GM06990 (cell line): ENCODE data around the gene GIPC2.

ENCODE experiments used
- DNase-seq: peaks from one replicate; pipeline ENCODE4 v3.0.0-alpha.2; 2011; ENCODE audit not compliant: insufficient read length; ENCODE audit errors: extremely low read depth
- H3K27me3 ChIP-seq: replicated peaks from 2 replicates; pipeline ENCODE4 v1.6.0; 2011; ENCODE audit warnings: low read length; ENCODE audit not compliant: control insufficient read depth, insufficient read depth
- H3K36me3 ChIP-seq: 2 replicates; pipeline ENCODE4 v1.5.1; 2011; ENCODE audit warnings: low read length; ENCODE audit not compliant: control insufficient read depth, insufficient read depth
- H3K4me3 ChIP-seq: replicated peaks from 2 replicates; pipeline ENCODE4 v1.5.1; 2011; ENCODE audit warnings: low read depth, mild to moderate bottlenecking, control low read depth, low read length
- CTCF ChIP-seq: IDR thresholded peaks from 2 replicates; pipeline ENCODE4 v1.5.1; 2011; ENCODE audit warnings: low read length, control low read depth, mild to moderate bottlenecking, inconsistent platforms; ENCODE audit not compliant: insufficient read depth, poor library complexity, severe bottlenecking

GIPC2 gene

DNA sequence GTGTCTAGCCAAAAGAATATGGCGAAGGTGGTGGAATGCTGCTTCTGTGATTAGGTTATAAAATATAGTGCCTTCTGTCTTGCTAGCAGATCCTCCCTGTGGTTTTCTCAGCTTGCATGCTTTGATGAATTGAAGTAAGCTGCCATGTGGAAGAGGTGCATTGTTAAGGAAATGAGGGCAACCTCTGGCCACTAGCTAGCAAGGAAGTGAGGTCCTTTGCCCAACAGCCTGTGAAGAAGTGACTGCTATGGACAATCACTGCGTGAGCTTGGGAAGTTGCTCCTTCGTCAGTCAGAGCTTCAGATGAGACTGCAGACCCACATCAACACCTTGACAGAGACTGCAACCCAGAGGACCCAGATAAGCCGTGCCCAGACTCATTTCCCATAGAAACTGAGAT, 109.4 kb downstream of the GIPC2 start:
- no peaks in the 10 kb centered on the region for H3K27me3 ChIP-seq
- no peak for DNase-seq
- H3K4me3 ChIP-seq, result no peak overlapping the region
- no peak for TF ChIP-seq CTCF
- no peaks in the 10 kb centered on the region for H3K36me3 ChIP-seq

- Histone ChIP-seq H3K4me3 (no peak overlapping the region), H3K36me3 (no peaks in the 10 kb centered on the region), H3K27me3 (no peaks in the 10 kb centered on the region)
- DNase-seq, result no peak
- no peak for TF ChIP-seq CTCF
Observed at GRCh38 chr1:78156805-78157521, 111.2 kb downstream of the GIPC2 start.

- H3K4me3 ChIP-seq, result no peak overlapping the region
- H3K36me3 ChIP-seq, result no peaks in the 10 kb centered on the region
- TF ChIP-seq CTCF, result no peak
- DNase-seq, result no peak
- H3K27me3 ChIP-seq, result no peaks in the 10 kb centered on the region
Observed at GRCh38 chr1:78165816-78166215, 120.0 kb downstream of the GIPC2 start.

GRCh38 chr1:78168306-78168705, 122.5 kb downstream of the GIPC2 start:
- H3K27me3 ChIP-seq, result no peaks in the 10 kb centered on the region
- H3K36me3 ChIP-seq, result no peaks in the 10 kb centered on the region
- DNase-seq, result no peak
- TF ChIP-seq CTCF, result no peak
- H3K4me3 ChIP-seq, result no peak overlapping the region

DNA sequence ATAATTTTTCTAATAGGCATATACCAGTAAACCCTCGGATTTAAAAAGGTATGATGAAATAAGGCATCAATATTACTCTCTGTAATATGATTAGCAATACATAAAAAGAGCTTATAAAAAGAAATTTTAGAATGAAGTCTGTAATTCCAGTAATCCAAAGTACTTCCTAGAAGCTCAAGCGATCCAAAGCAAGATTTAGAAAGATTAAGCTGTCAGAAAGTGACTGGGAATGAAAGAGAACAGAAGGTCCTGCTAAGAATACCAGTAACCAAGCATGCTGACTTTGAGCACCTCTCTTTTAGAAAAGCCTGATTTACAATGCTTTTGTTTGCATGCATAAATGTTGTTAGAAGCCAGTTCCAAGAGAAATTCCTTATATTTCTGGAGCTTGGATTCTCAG, 125.1 kb downstream of the GIPC2 start:
- no peak overlapping the region for H3K4me3 ChIP-seq
- no peak for DNase-seq
- H3K27me3 ChIP-seq, result no peaks in the 10 kb centered on the region
- TF ChIP-seq CTCF, result no peak
- H3K36me3 ChIP-seq, result no peaks in the 10 kb centered on the region
